Left colon (tissue), 2 donors: ENCODE results near the gene SLC39A7. TPM values are rescaled to one million over a fixed set of nuclear protein-coding genes. Genes with fewer than 3 reads are reported as not detected.

Experiments
- ATAC-seq: fragments of 200-7000 bp; cut with Tn5 transposase; one replicate; pipeline ENCODE4 v1.9.1; 2020; ENCODE audit warnings: mild to moderate bottlenecking, moderate library complexity
- DNase-seq, 2 donors: peaks; one replicate each; pipeline ENCODE4 v3.0.0-alpha.2; 2020
- intact Hi-C, 2 donors: fragments of 100-400 bp; cut with DNase I in 1 of 2; cut with micrococcal nuclease in 1 of 2; formaldehyde crosslinking; loops; one replicate each; pipeline versions ENCODE4 v1.11.2 to v1.14.0; 2022; cut with DNase I, micrococcal nuclease
- total RNA-seq, 2 donors: library from RNA; stranded (reverse); fragmentation: NEBNext Ultra II Directional; extraction: Animal tissue kit (Norgen Biotek cat#: 25700); gene quantifications; one replicate each; pipeline ENCODE4 v1.2.1, GENCODE V29; 2021
- donor health status: DM: no; HTN: no; CAD: no.
- donor health status: DM: yes; HTN: yes; CAD: no.

The SLC39A7 gene
- total RNA-seq, 2 donors from 2014 or later, result 128 to 203 TPM

DNA sequence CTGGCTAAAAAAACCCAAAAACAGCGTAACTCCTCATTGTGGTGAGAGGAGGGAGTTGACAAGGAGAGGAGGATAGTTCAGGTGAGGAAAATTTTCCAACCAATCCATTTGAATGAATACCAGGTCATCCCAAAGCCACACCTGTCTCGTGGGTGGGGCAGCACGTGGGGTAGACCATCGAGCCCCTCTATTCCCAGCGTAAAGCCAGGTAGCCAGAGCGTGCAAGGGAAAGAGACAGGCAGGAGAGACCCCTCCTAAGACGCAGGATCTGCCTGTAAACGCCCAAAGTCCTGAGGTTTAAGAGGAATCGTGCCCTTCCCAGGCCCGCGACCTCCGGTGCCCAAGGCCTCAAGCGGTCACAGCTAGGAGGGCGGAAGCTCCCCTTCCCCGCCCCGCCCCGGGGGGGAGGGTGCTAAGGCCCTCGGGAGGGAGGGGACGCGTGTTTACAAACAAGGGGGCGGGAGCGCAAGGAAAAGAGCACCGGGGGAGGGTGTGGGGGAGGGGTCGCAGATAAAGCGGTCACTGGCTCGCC, 914 bp upstream of the SLC39A7 start:
- intact Hi-C loops, result loop anchor here in 1 of 2 donors (5.0 kb wide), 1 partner anchor 37 kb away; no protein-coding TSS in a partner anchor
- DNase-seq (peak; percentile 84), ATAC-seq (peak; percentile 54)

DNA sequence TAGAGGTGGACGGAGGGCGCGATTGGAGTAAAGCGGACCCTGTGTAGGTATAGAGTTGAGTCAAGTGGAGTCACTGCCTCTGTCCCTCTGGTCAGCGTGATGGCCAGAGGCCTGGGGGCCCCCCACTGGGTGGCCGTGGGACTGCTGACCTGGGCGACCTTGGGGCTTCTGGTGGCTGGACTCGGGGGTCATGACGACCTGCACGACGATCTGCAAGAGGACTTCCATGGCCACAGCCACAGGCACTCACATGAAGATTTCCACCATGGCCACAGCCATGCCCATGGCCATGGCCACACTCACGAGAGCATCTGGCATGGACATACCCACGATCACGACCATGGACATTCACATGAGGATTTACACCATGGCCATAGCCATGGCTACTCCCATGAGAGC, 479 bp downstream of the SLC39A7 start:
- ATAC-seq, result no peak
- no peak for DNase-seq
- intact Hi-C loops, result no loop called here

DNA sequence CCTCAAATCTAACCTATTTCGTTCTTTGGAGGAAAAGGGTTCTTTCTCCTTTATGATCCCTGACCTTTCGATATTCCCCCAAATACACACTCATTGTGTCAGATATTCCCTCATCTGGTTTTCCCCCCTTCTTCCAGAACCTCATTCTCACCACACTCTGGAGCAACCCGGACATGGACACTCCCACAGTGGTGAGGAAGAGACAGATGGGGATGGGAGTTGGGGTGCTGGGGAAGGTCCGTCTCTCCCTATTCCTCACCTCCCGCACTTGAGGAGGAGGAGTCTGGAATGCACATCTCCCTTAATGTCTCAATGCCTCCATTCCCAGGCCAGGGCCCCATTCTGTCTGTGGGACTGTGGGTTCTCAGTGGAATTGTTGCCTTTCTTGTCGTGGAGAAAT, 1.3 kb downstream of the SLC39A7 start:
- ATAC-seq, result no peak
- intact Hi-C loops, result no loop called here

DNA sequence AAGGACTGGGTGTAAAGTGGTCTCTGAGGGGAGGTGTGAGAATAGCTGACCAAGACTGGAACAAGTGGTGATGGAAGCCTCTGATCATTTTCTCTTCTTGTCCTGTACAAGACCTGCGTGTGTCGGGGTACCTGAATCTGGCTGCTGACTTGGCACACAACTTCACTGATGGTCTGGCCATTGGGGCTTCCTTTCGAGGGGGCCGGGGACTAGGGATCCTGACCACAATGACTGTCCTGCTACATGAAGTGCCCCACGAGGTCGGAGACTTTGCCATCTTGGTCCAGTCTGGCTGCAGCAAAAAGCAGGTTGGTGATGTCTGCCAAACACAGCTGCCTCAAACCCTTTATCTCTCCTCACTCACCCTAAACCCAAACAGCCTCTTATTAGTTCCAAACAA, 2.1 kb downstream of the SLC39A7 start:
- DNase-seq (no peak), ATAC-seq (no peak)
- intact Hi-C loops, result no loop called here

More for the DNA sequence above, 1.3 kb downstream of the SLC39A7 start:
- no peak for DNase-seq

DNA sequence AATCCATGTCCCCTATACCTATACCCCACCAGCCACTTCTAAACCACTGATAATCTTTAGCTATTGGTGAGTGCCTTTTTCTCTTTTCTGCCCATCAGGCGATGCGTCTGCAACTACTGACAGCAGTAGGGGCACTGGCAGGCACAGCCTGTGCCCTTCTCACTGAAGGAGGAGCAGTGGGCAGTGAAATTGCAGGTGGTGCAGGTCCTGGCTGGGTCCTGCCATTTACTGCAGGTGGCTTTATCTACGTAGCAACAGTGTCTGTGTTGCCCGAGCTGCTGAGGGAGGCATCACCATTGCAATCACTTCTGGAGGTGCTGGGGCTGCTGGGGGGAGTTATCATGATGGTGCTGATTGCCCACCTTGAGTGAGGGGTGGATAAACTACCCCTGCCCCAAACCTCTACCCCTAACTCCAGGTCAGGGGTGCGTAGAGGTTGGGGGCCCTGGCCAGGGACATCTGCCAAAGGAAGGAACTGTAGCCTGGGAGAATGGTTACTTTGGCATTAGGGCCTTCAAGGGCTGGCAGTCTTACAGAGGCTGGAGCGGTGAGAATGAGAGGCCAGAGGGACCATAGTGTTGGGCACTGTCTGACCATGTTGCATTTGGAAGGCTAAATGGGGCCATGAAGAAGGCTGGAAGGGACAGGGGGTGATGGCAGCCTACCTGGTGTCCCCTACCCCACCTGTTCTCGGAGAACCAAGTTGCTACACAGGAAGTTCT, 2.9 kb downstream of the SLC39A7 start:
- intact Hi-C loops, result no loop called here
- no peak for DNase-seq
- no peak for ATAC-seq

DNA sequence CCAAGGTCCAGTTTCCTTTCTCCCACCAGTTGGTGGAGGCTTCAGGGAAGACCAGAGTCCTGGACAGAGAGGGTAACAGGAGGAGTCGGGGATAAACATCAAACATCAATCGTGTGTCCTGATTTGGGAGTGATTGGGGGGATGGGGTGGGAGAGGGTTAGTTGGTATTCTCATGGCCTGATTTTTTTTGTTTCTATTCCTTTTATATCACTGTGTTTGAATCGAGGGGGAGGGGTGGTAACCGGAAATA, 3.4 kb downstream of the SLC39A7 start:
- DNase-seq, result no peak
- intact Hi-C loops, result no loop called here
- no peak for ATAC-seq

DNA sequence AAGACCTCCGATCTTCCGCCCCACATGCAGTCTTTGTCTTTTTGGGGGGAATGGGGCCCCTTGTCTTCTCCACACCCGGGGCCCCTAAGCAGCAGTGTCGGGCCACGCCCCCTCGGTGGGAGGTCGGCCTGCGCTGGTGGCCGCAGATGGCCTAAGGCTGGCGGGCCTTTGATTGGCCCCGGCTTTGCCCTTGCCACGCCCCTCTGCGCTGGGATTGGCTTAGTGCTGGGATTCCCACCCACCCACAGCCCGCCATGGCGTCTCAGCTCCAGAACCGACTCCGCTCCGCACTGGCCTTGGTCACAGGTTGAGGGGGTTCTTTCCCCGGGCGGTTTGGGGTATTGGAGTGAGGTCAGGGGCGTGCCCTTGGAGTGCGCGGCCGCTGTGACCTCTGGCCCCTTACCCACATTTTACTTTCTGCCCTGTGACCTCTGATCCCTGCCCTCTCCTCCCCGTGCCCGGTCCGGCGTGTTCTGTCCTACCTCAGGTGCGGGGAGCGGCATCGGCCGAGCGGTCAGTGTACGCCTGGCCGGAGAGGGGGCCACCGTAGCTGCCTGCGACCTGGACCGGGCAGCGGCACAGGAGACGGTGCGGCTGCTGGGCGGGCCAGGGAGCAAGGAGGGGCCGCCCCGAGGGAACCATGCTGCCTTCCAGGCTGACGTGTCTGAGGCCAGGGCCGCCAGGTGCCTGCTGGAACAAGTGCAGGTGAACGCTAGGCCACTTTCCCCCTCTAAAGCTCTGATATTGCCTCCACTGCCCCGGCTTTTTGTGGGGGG, 3.9 kb downstream of the SLC39A7 start, which contains the start of gene HSD17B8:
Gene HSD17B8, plus strand, starts transcription at position 241 of the 776 bp plus-strand sequence. Its CDS starts 14 bp downstream, at position 255.
- intact Hi-C loops, result no loop called here
- peak; percentile 68 for ATAC-seq
- peak; percentile 97 to 99 for DNase-seq

DNA sequence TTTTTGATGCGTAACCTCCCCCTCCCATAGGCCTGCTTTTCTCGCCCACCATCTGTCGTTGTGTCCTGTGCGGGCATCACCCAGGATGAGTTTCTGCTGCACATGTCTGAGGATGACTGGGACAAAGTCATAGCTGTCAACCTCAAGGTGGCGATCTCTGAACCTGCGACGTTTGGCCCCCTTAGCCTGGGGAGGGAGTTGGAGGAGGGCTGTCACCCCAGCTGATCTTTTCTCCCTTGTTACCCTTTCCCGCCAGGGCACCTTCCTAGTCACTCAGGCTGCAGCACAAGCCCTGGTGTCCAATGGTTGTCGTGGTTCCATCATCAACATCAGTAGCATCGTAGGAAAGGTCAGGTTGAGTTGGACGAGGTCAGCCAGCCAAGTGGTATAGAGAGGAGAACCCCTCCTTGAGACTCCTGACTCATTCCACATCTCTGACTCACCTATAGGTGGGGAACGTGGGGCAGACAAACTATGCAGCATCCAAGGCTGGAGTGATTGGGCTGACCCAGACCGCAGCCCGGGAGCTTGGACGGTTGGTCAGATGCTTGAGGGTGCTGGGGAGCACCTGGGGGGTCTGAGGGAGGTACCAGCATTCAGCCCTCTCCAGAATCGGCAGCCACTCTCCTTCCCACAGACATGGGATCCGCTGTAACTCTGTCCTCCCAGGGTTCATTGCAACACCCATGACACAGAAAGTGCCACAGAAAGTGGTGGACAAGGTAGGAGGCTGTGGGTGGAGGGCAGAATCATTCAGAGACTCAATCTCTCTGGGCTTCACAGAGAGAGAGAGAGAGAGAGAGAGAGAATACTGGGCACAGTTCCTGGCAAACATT, 4.7 kb downstream of the SLC39A7 start:
- ATAC-seq (no peak), DNase-seq (no peak)
- intact Hi-C loops, result no loop called here

DNA sequence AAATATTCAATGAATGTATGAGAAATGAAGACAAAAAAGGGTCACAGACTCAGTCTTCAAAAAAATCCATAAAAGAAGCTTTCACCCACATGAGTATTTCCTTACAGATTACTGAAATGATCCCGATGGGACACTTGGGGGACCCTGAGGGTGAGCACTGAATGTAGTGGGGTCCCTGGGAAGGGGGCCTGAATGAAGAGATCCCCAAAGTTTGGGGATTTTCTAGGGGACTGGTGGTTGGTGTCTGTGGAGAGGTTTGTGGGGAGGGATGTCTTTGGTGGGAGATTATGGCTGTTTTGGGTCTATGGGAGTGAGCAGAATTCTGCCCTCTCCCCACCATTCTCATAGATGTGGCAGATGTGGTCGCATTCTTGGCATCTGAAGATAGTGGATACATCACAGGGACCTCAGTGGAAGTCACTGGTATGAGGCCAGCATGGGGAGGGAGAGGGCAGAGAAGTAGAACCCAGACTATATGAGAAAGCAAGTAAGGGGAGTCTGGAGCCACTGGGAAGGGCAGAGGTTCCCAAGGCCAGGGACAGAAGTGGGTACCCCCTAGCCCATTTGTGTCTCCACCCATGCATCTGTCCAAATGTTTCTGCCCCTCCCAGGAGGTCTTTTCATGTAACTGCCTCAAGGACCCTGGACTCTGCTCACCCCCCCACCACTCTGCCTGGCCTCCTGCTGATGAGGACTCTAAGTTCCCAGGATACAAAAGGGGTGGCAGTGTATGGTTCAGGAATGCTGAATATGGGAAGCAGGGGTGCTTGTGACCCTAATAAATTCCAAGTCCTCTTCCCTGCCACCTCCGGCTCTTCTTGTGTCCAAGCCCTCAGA, 5.6 kb downstream of the SLC39A7 start:
- no peak for ATAC-seq
- no peak for DNase-seq
- intact Hi-C loops, result no loop called here

DNA sequence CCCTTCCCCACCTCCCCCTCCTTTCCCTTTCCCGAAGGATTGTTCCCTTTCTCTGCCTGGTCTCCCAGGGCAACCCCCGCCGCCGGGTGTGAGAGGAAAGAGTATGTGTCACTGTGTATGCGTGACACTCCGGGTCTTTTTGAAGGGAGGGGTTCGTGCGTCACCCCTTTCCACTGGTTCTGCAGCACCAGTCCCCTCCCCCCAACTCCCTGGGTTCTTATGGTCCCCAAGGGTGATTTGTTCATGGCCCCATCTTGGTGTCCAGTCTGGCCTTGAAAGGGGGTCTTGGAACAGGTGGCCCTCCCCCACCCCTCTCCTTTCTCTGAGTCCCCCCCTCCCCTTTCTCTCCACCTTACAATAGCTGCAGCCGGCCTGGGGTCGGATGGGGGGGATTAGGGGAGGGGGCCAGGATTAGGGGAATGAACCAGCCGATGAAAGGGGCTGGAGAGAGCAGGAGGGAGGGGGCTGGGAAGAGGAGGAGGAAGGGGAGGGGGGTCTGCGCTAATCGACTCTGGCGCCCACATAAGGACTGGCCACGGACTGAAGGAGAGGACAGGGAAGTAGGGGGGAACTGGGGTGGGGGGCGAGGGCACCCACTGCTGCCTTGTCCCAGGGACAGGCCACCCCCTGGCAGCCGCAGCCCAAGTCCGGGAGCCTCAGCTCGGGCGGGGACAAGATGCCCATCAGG, 6.3 kb downstream of the SLC39A7 start:
- DNase-seq, result peak in 1 of 2 donors; percentile 35
- intact Hi-C loops, result no loop called here
- ATAC-seq, result no peak

DNA sequence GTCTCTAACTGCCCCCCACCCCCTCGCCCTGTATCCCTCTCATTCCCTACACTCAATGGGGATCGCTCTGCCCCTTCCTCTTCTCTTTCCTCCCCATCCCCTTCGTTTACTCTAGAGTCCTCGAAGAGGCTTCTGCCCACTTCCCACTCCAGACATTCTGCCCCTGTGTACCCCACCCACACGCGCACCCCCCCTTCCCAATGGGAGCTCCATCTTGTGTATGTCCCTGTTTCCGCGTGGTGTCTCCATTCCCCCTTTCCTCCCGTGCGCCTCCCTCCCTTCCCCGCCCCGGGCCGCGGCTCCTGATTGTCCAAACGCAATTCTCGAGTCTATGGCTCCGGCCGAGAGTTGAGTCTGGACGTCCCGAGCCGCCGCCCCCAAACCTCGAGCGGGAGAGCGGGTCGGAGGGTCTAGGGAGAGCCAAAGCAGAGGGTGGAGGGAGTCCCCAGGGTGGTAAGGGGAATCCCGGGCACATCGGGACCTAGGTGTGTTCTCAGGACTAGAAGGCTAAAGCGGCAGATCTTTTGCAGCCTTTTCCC, 7.0 kb downstream of the SLC39A7 start:
- ATAC-seq (peak; percentile 45), DNase-seq (peak; percentile 60 to 65)
- intact Hi-C loops, result no loop called here

DNA sequence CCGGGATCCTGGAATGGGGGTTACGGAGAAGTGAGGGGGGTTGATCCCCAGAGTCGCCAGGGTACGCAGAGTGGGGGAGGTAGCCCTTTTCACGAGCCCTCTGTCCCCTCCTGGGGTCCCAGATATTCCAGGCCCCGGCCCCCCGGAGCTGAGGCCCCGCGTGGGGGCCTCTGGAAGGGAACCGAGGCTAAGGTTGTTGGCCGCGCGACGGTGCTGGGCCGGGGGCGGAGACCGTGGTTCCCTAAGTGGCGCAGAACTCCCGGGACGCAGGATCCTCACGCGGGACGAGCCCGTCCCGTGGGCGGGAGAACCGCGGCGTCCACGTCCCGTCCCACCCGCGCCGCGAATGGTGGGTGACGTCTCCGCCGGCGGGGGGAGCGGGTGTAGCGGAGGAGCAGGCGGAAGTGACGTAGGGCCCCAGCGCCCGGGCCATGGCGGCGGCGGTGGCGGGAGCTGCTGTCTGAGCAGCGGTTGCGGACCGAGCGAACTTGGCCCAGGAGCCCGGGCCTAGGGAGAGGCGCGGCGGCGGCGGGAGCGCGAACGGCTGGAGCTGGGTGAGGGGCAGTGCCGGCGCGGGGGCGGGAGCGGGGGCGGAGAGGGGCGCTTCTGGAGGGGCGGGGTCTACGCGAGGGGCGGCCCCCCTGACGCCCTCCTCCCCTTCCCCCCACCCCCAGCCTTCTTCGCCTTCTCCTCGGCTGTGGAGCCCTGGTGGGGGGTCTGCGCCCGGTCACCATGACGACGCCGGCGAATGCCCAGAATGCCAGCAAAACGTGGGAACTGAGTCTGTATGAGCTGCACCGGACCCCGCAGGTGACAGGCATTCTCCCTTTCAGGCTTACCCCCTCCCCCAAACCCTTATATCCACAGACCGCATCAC, 7.7 kb downstream of the SLC39A7 start, which contains the start of gene RING1:
Gene RING1, plus strand, starts transcription at position 410 of the 877 bp plus-strand sequence. Its CDS starts 323 bp downstream, at position 733.
- DNase-seq (peak; percentile 84 to 93), ATAC-seq (peak; percentile 75)
- intact Hi-C loops, result no loop called here

DNA sequence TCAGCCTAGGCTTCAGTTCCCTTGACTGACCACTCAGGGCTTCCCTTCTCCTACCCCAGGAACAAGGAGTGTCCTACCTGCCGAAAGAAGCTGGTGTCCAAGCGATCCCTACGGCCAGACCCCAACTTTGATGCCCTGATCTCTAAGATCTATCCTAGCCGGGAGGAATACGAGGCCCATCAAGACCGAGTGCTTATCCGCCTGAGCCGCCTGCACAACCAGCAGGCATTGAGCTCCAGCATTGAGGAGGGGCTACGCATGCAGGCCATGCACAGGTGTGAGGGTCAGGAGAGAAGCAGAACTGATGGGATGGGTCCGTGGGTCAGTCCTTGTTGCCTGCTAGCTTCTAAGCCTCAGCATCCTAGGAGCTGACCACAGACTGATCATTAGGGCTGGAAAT, 9.2 kb downstream of the SLC39A7 start:
- intact Hi-C loops, result no loop called here
- DNase-seq (no peak), ATAC-seq (no peak)

DNA sequence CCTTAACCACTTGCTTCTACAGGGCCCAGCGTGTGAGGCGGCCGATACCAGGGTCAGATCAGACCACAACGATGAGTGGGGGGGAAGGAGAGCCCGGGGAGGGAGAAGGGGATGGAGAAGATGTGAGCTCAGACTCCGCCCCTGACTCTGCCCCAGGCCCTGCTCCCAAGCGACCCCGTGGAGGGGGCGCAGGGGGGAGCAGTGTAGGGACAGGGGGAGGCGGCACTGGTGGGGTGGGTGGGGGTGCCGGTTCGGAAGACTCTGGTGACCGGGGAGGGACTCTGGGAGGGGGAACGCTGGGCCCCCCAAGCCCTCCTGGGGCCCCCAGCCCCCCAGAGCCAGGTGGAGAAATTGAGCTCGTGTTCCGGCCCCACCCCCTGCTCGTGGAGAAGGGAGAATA, 10.5 kb downstream of the SLC39A7 start:
- intact Hi-C loops, result no loop called here
- no peak for ATAC-seq
- no peak for DNase-seq

DNA sequence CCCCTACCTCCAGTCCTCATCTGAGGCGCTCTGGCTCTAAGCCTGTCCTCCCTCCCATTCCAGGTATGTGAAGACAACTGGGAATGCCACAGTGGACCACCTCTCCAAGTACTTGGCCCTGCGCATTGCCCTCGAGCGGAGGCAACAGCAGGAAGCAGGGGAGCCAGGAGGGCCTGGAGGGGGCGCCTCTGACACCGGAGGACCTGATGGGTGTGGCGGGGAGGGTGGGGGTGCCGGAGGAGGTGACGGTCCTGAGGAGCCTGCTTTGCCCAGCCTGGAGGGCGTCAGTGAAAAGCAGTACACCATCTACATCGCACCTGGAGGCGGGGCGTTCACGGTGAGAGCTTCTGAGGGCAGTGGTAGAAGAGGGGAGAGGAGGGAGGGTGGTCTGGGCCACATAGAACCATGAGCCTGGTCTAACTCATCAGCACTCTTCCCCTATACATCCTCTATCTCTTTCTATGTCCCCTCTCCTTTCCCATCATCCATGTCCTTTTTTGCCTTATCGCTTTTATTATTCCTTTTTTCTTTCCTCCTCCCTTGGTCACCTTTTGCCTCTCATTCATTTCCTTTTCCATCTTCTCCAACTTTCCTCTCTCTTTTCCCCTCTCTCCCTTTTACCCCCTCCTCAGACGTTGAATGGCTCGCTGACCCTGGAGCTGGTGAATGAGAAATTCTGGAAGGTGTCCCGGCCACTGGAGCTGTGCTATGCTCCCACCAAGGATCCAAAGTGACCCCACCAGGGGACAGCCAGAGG, 11.2 kb downstream of the SLC39A7 start:
- intact Hi-C loops, result no loop called here
- ATAC-seq (no peak), DNase-seq (no peak)

DNA sequence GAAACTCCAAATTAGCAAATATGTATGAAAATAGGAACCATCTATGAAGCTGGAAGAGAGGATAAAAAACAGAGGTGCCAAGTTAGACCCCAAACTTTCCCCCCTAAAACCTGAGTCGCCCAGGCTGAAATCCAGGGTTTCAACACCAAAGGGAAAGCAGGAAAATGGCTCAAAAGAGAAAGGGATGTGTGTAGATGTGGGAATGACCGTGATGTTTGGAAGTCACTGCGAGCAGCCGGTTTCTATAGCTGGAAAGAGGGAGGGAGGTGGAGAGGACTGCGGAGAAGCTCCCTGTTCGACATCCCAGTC, 12.1 kb downstream of the SLC39A7 start:
- DNase-seq (no peak), ATAC-seq (no peak)
- intact Hi-C loops, result no loop called here
